Medulla oblongata (tissue), 1 donor: Measurements from ENCODE around the gene EBLN2.
A peak's percentile ranks its signal among the peaks of the same experiment; 100 is the strongest.

Source experiments
- DNase-seq: peaks from one replicate; pipeline ENCODE4 v3.0.0-alpha.2; 2015; ENCODE audit errors: extremely low spot score

The EBLN2 gene

DNA sequence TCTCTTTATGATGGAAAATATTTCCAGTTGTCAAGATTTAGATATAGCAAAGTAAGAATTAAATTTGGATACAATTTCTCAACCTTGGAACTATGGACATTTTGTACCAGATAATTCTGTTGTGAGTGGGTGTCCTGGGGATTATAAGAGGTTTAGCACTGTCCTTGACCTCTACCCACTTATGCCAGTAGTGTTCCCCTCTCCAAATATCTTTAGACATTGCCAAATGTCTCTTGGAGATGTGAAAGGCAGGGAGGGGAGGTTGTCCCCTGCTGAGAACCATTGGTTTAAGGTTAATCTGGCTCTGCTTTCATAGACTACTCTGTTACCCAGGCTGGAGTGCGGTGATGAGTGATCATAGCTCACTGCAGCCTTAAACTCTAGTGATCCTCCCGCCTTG, at the start of gene EBLN2:
Gene EBLN2, plus strand, starts transcription at position 244 of the 400 bp plus-strand sequence. CDS start 423 bp downstream, outside the sequence.
- no peak for DNase-seq

DNA sequence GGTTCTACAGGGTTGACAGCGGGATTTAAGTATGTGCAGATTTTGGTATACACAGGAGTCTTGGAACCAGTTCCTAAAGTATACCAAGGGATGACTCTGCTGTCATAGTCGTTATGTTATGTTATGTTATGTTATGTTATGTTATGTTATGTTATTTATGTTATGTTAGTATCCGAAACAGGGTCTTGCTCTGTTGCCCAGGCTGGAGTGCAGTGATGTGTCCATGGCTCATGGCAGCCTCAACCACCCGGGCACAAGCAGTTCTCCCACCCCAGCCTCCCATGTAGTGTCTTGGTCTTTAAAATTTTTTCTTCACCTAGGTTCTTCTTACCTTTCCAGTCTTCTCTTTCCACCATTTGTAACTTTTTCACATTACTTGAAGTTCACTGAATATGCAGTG, 43.2 kb upstream of the EBLN2 start:
- DNase-seq = no peak

DNA sequence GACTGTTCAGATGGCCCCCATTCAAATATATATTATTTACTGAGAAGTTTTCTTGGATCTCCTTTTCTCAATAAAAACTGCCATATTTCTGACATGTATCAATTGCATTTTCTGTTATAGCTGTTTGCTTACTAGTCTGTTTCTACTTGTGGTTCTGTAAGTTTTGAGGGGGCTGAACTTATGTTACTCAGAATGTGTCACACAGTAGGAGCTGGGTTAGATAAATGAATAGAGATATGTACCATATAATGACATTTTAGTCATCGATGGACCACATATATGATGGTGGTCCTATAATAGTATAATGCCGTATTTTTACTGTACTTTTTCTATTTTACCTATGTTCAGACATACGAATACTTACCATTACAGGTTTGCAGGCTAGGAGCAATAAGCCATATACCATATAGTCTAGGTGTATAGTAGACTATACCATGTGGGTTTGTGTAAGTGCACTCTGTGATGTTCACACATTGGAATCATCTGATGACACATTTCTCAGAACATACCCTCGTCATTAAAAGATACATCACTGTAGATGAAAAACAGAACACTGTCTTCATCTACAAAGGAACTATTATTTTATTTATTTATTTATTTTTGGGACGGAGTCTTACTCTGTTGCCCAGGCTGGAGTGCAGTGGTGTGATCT, 42.5 kb upstream of the EBLN2 start:
- DNase-seq = no peak

DNA sequence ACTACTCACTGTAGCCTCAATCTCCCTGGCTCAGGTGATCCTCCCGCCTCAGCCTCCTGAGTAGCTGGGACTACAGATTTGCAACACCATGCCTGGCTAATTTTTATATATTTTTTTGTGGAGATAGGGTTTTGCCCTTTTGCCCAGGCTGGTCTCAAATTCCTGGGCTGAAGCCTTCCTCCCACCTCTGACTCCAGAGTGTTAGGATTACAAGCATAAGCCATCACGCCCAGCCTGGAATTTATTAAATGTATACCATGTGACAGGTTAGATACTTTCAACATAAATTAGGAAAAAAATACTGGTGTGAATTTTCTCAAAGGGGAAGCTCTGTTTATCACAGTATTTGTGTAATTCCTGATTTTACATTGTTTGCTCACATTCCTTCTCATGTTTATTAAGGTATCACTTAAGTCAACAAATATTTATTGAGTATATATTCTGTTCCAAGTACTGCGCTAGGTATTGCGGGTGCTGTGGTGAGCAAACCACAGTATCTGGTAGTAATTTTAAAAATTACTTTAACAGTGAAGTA, 40.1 kb upstream of the EBLN2 start:
- DNase-seq = no peak

DNA sequence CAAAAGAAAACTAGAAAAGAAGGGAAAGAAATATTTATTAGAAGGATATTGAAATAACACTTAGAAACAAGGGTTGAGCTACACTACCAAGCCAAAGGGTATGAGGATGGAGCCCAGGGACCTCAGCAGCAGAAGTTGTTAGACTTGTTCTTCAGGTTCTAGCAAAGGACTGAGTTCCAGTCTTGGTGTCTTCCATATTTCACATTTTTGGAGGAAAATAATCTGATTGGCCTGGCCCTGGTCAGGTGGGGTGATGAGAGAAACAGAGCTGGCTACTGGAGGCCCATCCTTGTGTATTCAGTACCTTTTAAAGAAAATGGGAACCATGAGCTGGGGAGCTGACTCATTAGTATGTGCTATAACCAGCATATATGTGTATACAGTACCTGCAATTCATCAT, 36.6 kb upstream of the EBLN2 start:
- DNase-seq = no peak

DNA sequence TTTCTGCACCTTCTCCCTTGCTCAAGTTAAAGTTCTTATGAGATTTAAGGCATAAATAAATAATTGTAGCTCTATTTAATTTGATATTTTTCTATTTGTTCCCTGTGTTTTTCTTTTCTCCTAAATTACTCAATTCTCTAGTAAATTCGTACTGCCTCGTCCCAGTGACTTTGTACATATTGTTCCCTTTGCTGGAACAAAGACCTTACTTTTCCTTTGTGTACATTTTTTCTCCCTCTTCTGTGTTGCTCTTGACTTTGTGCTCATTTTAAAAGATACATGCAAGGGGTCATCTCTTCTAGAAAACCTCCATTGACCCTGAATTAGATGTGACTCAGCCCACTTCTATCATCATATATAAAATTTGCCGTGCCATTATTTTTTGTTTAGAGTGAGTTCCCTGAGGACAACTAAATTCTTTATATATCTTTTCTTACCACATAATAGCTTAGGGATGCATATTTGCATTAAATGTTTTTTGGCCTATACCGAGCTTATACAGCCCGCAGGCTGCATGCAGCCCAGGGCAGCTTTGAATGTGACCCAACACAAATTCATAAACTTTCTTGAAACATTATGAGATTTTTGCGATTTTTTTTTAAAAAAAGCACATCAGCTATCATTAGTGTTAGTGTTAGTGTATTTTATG, 35.2 kb upstream of the EBLN2 start:
- peak; percentile 52 for DNase-seq

DNA sequence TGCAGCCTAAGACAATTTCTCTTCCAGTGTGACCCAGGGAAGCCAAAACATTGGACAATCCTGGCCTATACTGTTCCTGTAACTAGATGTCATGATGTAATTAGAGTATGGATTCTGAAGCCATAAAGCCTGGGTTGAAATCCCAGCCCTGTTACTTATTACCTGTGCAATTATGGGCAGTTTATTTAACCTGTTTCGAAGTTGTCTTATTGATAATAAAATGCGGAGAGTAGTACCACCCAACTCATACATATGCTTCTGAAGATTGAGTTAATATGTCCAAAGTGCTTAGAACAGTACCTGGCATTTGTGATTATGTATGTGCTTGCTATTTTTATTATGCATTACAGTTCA, 34.7 kb upstream of the EBLN2 start:
- DNase-seq = no peak

DNA sequence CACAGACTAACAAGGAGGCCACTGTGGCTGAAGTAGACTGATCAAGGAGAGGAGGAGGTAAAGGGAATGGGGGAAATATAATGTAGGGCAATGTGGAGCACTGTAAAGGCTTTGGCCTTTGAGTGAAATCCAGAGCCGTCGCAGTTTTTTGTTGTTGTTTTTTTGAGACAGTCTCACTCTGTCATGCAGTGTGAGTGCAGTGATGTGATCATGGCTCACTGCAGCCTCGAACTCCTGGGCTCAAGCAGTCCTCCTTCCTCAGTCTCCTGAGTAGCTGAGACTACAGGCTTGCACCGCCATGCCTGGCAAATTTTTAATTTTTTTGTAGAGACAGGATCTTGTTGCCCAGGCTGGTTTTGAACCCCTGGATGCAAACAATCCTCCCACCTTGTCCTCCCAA, 32.7 kb upstream of the EBLN2 start:
- no peak for DNase-seq

DNA sequence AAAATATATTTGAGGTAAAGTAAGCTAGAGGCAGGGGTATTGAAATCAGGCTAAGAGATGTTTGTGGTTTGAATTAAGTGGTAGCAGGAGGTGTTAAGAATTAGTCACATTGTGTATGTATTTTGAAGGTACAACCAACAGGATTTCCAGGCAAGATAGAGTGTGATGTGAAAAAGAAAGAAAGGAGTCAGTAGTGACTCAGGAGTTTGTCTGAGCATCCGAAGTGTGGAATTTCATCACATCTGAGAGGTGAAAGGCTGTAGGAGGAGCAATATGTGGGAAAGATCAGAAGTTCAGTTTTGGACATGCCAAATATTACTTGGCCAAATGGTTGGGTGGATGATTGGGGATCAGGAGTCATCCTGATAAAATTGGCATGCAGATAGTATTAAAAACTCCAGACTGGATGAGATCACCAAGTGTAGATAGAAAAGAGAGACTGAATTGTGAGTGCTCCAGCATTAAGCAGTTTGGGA, 32.1 kb upstream of the EBLN2 start:
- peak; percentile 22 for DNase-seq

DNA sequence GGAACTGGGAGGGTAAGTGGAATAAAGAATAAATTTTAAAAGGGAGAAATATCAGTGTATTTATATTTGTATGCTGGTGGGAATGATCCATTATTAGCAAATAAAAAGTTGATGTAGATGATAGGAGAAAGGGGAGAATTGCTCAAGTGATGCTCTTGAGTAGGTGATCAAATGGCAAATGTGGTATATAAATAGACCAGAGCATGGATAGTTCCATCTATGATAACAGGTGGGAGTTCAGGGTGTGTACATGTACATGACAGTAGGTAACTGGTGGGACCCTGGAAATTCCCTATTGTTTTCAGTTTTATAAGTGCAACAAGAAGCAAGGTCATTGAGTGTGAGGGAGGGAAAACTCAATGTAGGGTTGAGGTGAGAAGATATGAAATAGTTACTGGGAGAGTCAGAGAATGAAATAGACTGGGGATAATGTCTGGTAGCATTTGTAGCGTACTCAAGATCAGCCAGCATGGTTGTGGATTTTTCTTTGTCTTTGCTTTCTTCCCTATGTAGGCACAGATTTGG, 31.3 kb upstream of the EBLN2 start:
- no peak for DNase-seq

DNA sequence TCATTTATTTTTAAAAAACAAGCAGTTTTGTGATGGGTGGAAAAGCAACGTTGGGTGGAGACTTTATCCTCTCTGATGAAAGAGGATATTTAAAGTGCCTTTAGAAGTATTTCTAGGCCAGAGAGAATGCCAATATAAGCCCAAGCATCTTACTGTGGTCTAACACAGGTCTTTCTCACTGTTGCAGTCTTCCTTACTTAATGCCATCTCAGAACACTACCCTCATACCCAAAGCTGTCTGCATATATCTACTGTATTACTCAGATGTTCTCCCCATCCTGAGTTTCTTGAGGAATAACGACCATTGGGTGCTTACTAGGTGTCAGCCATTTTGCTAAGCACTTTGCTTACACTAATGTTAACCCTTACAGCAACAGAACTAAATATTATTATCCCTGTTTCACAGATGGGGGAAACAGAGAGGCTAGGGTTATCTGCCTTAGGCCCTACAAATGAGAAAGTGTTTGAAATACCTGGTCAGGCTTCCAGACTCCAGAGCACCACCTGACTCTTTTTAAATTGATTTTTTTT, 29.8 kb upstream of the EBLN2 start:
- no peak for DNase-seq

DNA sequence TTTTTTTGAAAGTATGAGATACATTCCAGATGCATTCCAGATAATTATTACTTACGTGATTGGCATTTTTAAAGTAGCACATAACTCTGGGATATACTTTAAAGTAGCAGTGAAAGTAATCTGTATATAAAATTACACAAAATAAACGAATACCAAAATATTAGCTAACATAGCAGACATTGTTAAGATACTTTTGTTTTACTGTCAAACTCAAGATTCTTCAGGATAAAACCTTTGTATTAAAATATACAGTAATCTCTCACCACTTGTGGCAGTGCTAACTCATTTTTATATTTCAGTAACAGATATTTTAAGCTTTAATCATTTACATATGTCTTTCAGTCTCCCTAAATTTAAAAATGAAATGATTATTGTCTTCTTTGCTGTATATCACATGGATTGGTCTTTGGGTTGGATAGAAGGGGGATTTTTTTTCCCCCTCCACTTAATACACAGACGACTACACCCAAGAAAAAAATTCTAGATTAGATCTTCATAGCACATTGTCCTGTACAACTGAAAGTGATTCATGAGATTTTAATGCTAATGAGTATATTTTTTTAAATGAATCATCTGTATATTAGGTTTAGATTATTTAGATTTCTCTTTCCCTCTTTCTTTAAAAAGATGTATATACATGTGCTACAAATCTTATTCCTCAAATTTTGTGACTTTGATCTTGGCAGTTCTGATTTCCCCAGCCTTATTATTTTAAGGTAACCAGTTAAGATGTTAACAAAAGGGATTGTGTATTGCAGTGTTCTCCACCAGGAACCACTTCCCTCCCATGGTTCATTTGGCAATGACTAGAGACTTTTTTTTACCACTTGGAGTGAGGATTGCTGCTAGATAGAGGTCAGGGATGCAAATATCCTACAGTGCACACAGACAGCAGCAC, 24.5 kb upstream of the EBLN2 start:
- no peak for DNase-seq

DNA sequence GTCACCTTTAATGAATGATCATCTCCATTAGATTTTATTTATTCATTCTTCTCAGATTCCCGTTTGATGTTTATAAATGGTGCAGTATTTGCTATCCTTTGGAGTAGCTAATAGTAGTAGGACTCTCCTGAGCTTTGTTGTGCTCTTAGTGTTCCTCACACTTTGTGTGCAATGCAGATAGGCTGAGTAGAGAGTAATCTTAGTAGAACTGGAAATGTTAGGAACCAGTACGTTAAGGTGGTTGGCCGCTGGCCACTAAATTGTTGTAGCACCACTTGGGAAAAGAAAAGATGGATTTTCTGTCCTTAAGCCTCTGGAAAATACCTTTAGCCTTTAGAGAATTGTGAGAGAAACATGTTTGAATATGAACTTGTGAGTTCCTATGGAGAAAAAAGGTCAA, 19.9 kb upstream of the EBLN2 start:
- no peak for DNase-seq

DNA sequence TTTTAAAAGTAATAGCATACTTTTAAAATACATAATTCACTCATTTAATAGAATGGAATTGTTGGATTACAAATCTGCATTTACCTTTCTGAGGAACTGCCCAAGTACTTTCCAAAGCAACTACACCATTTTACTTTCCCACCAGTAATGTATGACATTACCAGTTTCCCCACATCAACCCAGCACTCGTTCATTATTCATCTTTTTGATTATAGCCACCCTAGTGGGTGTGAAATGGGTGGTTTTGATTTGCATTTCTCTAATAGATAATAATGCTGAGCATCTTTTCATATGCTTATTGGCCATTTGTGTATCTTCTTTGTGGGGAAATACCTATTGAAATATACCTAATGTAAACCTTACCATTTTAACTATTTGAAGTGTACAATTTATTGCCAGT, 18.0 kb upstream of the EBLN2 start:
- DNase-seq = no peak

DNA sequence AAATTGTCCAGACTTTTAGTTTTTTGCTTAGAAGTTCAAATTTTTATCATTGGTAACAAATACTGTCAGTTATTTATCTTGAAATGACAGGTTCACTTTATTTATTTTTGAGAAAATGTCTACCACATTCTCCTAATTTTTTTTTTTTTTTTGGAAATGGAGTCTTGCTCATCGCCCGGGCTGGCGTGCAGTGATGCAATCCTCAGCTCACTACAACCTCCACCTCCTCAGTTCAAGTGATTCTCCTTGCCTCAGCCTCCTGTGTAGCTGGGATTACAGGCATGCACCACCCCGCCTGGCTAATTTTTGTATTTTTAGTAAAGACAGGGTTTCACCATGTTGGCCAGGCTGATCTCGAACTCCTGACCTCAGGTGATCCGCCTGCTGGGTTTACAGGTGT, 16.1 kb upstream of the EBLN2 start:
- DNase-seq = no peak

DNA sequence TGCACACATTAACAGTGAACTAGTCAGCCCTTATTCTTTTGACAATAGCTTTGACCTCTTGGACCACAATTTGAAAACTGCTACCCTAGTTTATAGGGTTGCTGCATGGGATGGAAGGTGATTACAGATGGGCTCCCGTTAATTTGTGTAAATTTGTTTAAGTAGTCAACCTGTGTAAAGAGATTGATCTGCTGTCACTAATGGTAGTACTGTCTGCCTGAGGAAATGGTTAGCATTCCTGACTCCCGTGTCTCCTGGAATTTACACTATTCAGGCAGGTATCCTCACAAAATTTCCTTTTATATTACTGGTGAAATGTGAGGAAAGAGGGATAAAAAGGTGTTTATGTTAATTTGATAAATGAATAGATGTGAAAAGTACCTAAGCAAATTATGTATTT, 15.3 kb upstream of the EBLN2 start:
- no peak for DNase-seq

DNA sequence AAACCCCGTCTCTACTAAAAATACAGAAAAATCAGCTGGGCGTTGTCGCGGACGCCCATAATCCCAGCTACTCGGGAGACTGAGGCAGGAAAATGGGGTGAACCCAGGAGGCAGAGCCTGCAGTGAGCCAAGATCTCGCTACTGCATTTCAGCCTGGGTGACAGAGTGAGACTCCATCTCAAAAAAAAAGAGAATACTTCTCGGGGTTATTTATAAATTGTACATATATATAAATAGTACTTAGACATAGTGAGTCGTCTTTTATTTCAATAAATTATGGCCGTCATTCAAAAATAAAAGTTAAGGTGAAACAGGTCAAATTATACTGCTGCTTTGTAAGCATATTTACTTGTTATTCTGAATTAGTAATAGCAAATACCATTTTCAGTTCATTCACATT, 12.1 kb upstream of the EBLN2 start:
- no peak for DNase-seq

DNA sequence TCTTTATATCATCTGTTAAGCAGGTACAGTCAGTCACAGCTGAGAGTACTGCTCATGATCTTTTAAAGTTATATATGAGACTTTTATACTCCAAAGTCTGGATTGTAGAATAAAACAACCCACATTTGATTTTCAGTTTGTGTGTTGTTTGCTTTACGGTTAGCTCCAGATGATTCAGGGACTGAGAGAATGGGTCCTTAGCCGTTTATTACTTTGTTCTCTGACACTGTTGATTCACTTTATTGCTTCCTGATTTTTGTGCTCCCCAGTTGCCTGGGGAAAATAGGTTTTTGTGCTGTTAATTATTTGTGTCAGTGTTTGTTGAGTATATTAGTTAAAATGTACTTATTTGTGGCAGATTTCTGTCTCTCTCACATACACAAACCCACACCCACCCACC, 8.6 kb upstream of the EBLN2 start:
- DNase-seq = no peak

DNA sequence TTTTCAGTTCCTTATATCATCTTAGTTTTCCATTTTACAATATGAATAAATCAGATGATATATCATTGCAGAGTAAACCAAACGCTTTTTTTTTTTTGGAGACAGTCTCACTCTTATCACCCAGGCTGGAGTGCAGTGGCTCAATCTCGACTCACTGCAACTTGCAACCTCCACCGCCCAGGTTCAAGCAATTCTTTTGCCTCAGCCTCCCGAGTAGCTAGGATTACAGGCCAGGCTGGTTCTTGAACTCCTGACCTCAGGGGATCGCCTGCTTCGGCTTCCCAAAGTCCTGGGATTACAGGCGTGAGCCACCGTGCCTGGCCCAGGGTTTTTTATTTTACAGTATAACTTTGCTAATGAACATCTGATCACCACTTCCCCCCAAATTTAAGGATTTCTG, 5.9 kb upstream of the EBLN2 start:
- no peak for DNase-seq

DNA sequence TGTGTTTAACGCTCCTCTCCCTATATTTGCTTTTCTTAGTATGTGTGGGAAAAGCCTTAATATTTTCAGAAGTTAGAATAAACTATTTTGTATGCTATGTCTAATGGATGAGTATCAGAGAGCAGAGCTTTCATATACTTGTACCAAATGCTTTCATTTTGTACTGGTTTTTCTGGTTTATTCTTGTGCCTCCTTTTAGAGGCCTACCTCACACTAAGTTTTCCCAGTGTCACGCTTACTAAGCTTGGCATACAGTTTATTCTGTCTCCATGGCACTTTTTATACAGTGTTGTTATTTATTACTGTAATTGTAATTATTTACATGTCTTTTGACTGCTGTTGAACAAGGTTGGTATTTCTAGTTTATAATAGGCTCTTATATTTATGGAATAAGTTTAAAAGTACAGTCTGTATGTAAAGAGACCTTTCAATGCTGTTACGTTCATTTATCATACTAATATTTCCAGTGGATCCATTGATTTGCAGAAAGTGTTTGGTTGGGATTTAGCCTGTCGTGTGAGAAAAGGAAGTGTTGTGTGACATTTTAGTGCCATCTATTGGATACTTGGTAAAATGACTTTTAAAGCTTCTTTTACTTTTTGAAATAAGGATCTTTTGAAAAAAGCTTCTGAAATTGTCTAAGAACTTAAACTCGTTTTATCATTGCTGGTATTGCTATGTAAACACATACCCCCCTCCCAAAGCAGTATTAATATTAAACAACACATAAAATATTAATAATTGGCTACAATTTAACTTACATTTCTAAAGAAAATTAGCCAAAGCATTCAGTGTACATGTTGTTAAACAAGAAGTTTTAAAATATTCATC, 5.2 kb upstream of the EBLN2 start:
- peak; percentile 67 for DNase-seq

DNA sequence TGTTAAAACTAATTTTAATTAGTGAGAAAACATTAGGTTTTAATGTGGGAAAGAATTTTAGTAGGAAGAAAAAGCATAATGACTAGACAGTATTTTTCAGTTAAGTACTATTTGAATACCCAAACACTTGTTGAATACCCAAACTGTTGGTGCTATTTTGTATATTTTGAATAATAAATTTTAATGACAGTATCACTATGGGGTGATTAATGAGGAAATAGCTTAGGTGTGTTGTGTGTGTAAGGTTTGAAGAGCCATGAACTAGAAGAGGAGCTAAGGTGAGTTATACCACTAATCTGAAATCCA, 4.7 kb upstream of the EBLN2 start:
- no peak for DNase-seq
